ENCODE data around the gene C2orf76.

The C2orf76 gene

DNA sequence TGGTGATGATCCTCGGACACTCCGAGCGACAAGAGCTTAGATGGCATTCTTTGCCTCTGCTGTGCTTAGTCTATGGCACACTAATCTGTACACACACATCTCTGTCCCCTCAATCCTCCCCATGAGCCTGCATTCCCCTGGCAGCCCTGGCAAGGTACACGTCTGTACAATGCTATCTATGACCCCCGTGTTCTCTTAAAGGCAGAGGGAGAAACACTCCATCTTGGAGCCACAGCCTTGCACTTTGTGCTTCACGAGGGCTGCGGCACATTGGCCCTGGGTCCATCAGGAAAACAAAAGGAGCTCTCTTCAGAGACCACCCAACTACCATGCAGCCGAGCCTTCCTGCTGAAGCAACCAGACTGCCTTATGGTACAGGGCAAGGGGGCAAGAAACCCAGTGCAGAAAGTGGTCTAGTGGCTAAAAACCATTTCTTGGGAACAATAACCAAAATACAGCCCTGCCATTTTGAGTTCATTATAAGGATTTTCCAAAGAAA lies 100.5 kb downstream of the C2orf76 start:
- no peaks in the 10 kb centered on the region for H3K9me3 ChIP-seq (ENCODE audit: control insufficient read depth, insufficient read depth, low read length)
- no peak overlapping the region for H3K9ac ChIP-seq (ENCODE audit: low read depth, low read length)
- H3K4me3 ChIP-seq (ENCODE audit: low read depth, low read length): no peak overlapping the region
- H3K4me1 ChIP-seq (ENCODE audit: control insufficient read depth, insufficient read depth, low read length): no peaks in the 10 kb centered on the region
- H3K27me3 ChIP-seq (ENCODE audit: control insufficient read depth, insufficient read depth, low read length): no peaks in the 10 kb centered on the region
- H3K36me3 ChIP-seq (ENCODE audit: control insufficient read depth, insufficient read depth, low read length): no peaks in the 10 kb centered on the region

DNA sequence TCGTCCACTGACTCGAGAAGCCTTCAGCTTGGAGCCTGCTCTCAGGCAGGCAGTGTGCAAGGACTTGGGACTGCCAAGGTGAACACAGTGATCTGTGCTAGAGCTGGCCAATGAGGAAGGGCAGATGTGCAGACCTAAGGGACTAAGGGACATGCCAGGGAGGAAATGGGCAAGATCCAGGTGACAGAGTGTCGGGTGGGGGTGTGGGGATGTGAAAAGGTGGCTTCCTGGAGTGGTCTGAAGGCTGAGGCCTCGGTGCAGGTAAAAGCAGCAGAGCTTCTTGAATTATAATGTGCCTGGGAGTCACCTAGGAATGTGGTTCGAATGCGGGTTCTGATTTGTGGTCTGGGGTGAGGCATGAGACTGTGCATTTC lies 101.0 kb downstream of the C2orf76 start:
- H3K9ac ChIP-seq (ENCODE audit: low read depth, low read length): no peak overlapping the region
- H3K9me3 ChIP-seq (ENCODE audit: control insufficient read depth, insufficient read depth, low read length): no peaks in the 10 kb centered on the region
- no peaks in the 10 kb centered on the region for H3K27me3 ChIP-seq (ENCODE audit: control insufficient read depth, insufficient read depth, low read length)
- H3K36me3 ChIP-seq (ENCODE audit: control insufficient read depth, insufficient read depth, low read length): no peaks in the 10 kb centered on the region
- H3K4me1 ChIP-seq (ENCODE audit: control insufficient read depth, insufficient read depth, low read length): no peaks in the 10 kb centered on the region
- H3K4me3 ChIP-seq (ENCODE audit: low read depth, low read length): no peak overlapping the region

DNA sequence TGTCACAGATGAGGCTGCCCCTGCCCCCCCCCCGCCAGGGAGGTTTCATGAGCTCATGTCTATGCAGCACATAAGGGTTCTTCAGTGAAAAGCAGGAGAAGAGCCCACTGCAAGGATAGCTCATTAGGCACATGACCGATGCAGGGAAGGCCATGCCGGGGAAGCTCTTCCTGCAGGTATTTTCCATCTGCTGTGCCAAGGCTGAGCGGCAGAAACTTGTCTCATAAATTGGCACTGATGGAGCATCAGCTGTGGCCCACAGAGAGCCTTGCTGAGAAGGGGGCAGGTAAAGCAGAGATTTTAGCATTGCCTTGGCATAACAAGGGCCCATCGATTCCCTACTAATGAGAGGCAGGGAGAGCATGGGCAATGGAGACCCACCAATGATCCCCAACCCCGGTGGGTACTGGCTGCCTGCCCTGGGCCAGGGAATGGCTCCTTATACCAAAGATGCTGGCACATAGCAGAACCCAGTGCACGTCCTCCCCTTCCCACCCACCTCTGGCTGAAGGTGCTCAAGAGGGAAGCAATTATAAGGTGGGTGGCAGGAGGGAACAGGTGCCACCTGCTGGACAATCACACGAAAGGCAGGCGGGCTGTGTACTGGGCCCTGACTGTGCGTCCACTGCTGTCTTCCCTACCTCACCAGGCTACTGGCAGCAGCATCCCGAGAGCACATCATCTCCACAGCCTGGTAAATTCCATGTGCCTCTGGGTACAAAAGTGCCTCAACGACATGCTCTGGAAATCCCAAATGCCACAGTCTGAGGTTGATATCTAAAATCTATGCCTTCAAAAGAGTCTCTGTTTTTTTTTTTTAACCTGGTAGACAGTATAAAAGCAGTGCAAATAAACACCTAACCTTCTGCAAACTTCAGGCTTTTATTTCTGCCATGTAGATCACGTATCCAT lies 101.6 kb downstream of the C2orf76 start:
- Histone ChIP-seq H3K9me3 (ENCODE audit: control insufficient read depth, insufficient read depth, low read length) (no peaks in the 10 kb centered on the region), H3K9ac (ENCODE audit: low read depth, low read length) (no peak overlapping the region), H3K4me3 (ENCODE audit: low read depth, low read length) (no peak overlapping the region), H3K4me1 (ENCODE audit: control insufficient read depth, insufficient read depth, low read length) (no peaks in the 10 kb centered on the region), H3K27me3 (ENCODE audit: control insufficient read depth, insufficient read depth, low read length) (no peaks in the 10 kb centered on the region), H3K36me3 (ENCODE audit: control insufficient read depth, insufficient read depth, low read length) (no peaks in the 10 kb centered on the region)

DNA sequence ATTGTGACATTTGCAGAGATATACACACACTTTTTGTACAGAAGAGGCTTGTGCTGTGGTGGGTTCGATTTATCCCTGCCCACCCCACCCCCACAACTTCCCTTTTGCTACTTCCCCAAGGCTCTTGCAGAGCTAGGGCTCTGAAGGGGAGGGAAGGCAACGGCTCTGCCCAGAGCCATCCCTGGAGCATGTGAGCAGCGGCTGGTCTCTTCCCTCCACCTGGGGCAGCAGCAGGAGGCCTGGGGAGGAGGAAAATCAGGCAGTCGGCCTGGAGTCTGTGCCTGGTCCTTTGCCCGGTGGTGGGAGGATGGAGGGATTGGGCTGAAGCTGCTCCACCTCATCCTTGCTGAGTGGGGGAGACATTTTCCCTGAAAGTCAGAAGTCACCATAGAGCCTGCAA lies 103.0 kb downstream of the C2orf76 start:
- H3K9me3 ChIP-seq (ENCODE audit: control insufficient read depth, insufficient read depth, low read length): no peaks in the 10 kb centered on the region
- H3K9ac ChIP-seq (ENCODE audit: low read depth, low read length): no peak overlapping the region
- H3K36me3 ChIP-seq (ENCODE audit: control insufficient read depth, insufficient read depth, low read length): no peaks in the 10 kb centered on the region
- H3K4me1 ChIP-seq (ENCODE audit: control insufficient read depth, insufficient read depth, low read length): peaks cover 8% of the 10 kb centered on the region
- H3K27me3 ChIP-seq (ENCODE audit: control insufficient read depth, insufficient read depth, low read length): no peaks in the 10 kb centered on the region
- no peak overlapping the region for H3K4me3 ChIP-seq (ENCODE audit: low read depth, low read length)

DNA sequence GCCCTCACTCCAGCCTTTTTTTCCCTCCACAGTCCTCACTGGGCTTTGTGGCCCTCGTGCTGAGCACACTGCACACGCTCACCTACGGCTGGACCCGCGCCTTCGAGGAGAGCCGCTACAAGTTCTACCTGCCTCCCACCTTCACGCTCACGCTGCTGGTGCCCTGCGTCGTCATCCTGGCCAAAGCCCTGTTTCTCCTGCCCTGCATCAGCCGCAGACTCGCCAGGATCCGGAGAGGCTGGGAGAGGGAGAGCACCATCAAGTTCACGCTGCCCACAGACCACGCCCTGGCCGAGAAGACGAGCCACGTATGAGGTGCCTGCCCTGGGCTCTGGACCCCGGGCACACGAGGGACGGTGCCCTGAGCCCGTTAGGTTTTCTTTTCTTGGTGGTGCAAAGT lies 103.6 kb downstream of the C2orf76 start:
- Histone ChIP-seq H3K27me3 (ENCODE audit: control insufficient read depth, insufficient read depth, low read length) (no peaks in the 10 kb centered on the region), H3K4me3 (ENCODE audit: low read depth, low read length) (no peak overlapping the region), H3K9ac (ENCODE audit: low read depth, low read length) (no peak overlapping the region), H3K36me3 (ENCODE audit: control insufficient read depth, insufficient read depth, low read length) (no peaks in the 10 kb centered on the region), H3K4me1 (ENCODE audit: control insufficient read depth, insufficient read depth, low read length) (peaks cover 8% of the 10 kb centered on the region), H3K9me3 (ENCODE audit: control insufficient read depth, insufficient read depth, low read length) (no peaks in the 10 kb centered on the region)

DNA sequence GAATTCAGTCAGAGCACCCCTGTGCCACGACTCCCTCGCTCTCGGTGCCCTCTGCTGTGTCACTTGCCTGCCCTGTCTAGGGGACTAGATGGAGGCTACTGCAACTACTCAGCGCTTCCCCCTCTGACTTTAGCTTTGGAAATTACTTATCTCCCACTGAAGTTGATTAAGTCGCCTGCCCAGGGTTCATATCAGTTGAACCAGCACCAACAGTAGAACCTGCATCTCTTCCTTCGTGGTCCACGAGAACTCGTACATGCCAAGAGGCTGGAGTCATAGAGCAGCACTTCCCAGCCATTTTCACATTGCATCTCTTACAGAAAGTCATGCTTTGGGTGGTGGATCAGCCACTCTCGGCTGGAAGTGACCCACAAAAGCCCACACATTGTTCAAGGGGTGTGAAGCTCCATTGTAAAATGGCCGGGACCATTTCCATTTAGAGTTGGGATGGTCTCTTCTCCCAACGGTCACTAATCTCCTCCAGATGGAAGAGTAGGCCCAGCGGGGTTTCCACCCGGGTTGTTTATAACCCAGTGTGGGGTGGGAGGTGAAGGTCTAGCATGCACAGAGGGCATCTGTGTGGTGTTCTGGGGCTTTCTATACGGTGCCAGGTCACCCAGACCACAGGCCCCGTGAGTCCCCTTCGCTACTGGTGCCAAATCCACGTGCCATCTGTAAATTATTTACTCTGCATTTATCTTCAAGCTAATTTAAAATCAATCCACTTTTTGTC lies 105.0 kb downstream of the C2orf76 start:
- Histone ChIP-seq H3K27me3 (ENCODE audit: control insufficient read depth, insufficient read depth, low read length) (no peaks in the 10 kb centered on the region), H3K4me3 (ENCODE audit: low read depth, low read length) (no peak overlapping the region), H3K9me3 (ENCODE audit: control insufficient read depth, insufficient read depth, low read length) (no peaks in the 10 kb centered on the region), H3K9ac (ENCODE audit: low read depth, low read length) (no peak overlapping the region), H3K36me3 (ENCODE audit: control insufficient read depth, insufficient read depth, low read length) (no peaks in the 10 kb centered on the region), H3K4me1 (ENCODE audit: control insufficient read depth, insufficient read depth, low read length) (peaks cover 12% of the 10 kb centered on the region)

DNA sequence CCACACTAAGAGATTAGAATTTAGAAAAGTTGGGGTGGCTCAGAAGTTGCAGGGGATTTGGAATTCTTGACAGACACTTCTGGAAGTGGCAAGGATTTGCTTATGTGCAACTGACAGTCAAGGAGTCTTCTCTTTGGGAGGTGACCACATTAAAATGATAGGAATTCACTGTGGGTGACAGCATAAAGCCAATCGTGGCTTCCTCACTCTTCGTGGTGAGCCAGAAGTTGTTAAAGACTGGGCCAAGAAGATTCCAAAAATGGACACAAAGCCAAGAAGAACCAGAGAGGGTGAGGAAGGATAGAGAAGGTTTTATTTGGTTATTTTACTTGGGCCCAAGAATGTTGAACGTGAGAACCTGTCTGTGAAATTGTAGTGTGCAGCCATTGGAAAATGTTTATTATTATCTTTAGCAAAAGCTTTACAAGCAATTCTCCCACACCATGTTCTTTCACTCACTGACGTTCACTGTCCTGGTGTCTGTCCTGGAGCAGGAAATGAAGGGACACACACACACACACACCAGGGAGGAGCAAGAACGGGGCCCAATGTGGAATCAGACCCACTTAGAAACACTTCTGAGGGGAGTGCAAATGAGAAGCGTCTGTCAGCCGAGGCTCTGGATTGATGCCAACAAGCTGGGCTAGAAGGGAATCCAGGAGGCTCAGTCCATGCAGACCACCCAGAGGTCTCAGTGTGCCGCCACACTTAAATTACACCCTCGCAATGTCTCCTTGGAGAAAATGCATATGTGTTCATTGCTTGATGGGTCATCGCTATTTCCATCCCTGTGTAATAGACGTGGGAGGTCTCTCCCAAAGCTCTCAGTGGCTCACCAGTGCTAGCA lies 105.8 kb downstream of the C2orf76 start:
- Histone ChIP-seq H3K4me1 (ENCODE audit: control insufficient read depth, insufficient read depth, low read length) (peaks cover 19% of the 10 kb centered on the region), H3K9ac (ENCODE audit: low read depth, low read length) (no peak overlapping the region), H3K36me3 (ENCODE audit: control insufficient read depth, insufficient read depth, low read length) (no peaks in the 10 kb centered on the region), H3K27me3 (ENCODE audit: control insufficient read depth, insufficient read depth, low read length) (no peaks in the 10 kb centered on the region), H3K9me3 (ENCODE audit: control insufficient read depth, insufficient read depth, low read length) (no peaks in the 10 kb centered on the region), H3K4me3 (ENCODE audit: low read depth, low read length) (no peak overlapping the region)

DNA sequence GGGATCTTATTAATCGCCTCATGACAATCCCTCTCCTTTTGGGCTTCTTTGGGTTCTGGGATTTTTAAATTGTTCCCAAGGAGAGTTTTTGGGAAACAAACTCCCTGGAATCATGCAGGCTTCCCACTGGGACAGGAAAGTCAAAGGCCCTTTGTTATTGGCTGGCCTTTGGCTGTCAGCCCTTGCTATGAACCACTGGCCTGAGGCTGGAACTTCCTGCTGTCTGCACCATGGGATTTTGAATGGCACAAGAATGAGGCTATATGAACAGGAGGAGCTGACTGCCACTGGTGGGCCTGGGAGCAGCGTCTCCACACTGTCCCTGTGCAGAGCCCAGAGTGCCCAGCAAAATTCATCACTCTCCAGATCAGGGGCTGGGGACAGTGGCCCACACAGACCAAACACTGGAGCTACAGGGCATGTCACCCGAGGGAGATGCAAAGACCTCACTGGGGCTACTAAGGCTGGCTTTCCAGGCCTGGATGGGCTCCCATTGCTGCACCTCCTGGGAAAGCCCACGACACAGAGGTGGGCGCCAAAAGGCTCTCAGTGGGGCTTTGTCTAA lies 107.3 kb downstream of the C2orf76 start:
- Histone ChIP-seq H3K27me3 (ENCODE audit: control insufficient read depth, insufficient read depth, low read length) (no peaks in the 10 kb centered on the region), H3K9me3 (ENCODE audit: control insufficient read depth, insufficient read depth, low read length) (no peaks in the 10 kb centered on the region), H3K36me3 (ENCODE audit: control insufficient read depth, insufficient read depth, low read length) (no peaks in the 10 kb centered on the region), H3K4me1 (ENCODE audit: control insufficient read depth, insufficient read depth, low read length) (peaks cover 34% of the 10 kb centered on the region), H3K9ac (ENCODE audit: low read depth, low read length) (no peak overlapping the region), H3K4me3 (ENCODE audit: low read depth, low read length) (no peak overlapping the region)

DNA sequence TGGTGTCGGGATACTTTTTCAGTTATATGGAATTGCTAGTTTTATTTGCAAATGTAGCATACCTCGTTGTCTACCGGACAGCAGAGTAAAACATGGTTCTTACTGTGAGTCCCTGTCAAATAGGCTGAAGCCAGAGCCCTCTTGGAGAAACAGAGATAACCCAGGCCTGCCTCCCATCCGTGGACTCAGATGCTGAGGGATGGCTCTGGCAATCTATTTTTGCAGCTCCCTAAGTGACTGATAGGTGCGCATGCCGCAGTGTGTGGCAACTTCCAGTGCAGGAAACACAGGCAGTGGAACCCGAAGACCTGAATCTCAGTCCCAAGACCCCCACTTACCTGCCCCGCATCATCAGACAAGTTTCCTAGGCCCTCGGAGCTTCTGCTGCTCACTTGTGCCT lies 109.4 kb downstream of the C2orf76 start:
- Histone ChIP-seq H3K9ac (ENCODE audit: low read depth, low read length) (no peak overlapping the region), H3K9me3 (ENCODE audit: control insufficient read depth, insufficient read depth, low read length) (no peaks in the 10 kb centered on the region), H3K36me3 (ENCODE audit: control insufficient read depth, insufficient read depth, low read length) (no peaks in the 10 kb centered on the region), H3K27me3 (ENCODE audit: control insufficient read depth, insufficient read depth, low read length) (no peaks in the 10 kb centered on the region), H3K4me3 (ENCODE audit: low read depth, low read length) (no peak overlapping the region), H3K4me1 (ENCODE audit: control insufficient read depth, insufficient read depth, low read length) (peaks cover 34% of the 10 kb centered on the region)

DNA sequence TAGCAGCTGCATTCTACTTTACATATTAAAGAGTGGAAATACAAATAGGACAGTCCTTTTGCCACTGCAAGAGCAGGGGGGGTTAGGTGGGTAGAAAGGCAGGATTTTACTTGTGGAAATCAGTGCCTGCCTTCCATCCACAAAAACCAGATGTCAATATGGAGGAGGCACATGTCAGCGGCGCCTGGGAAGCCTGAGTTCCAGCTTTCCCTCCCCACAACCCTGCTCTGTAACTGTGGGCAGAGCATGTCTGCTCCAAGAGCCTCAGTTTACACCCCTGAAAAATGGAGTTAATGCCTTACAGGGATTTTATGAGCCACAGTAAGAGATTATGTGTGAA lies 110.1 kb downstream of the C2orf76 start:
- peaks cover 34% of the 10 kb centered on the region for H3K4me1 ChIP-seq (ENCODE audit: control insufficient read depth, insufficient read depth, low read length)
- H3K4me3 ChIP-seq (ENCODE audit: low read depth, low read length): no peak overlapping the region
- H3K36me3 ChIP-seq (ENCODE audit: control insufficient read depth, insufficient read depth, low read length): peaks cover 3% of the 10 kb centered on the region
- H3K9ac ChIP-seq (ENCODE audit: low read depth, low read length): peak overlapping the region; percentile 20
- no peaks in the 10 kb centered on the region for H3K27me3 ChIP-seq (ENCODE audit: control insufficient read depth, insufficient read depth, low read length)
- H3K9me3 ChIP-seq (ENCODE audit: control insufficient read depth, insufficient read depth, low read length): no peaks in the 10 kb centered on the region
